NCI-H187 (cell line): ENCODE results near the gene TPSAB1.

ENCODE experiments used
- DNase-seq, 2 experiments: peaks; one replicate each; lab custom pipeline; 2025; lab: John Stamatoyannopoulos, UW

The TPSAB1 gene

DNA sequence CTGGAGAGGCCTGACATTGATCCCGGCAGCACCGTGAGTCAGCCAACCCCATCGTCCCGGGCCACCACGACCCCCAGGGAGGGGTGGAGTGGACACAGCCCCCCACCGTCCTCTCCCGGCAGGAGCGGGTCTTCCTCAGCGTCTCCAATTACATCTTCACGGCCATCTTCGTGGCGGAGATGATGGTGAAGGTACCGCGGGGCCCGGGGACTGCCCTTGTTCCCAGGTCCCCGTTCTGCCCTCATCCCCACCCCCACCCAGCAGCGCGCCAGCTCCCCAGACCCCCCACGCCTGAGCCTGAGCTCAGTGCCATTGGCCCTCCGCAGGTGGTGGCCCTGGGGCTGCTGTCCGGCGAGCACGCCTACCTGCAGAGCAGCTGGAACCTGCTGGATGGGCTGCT is 30.0 kb upstream of the TPSAB1 start:
- DNase-seq = no peak

- no peak for DNase-seq
Measured at GRCh38 chr16:1211451-1212268, 28.8 kb upstream of the TPSAB1 start.

GRCh38 chr16:1212616-1213194 is 27.8 kb upstream of the TPSAB1 start:
- DNase-seq = no peak

DNA sequence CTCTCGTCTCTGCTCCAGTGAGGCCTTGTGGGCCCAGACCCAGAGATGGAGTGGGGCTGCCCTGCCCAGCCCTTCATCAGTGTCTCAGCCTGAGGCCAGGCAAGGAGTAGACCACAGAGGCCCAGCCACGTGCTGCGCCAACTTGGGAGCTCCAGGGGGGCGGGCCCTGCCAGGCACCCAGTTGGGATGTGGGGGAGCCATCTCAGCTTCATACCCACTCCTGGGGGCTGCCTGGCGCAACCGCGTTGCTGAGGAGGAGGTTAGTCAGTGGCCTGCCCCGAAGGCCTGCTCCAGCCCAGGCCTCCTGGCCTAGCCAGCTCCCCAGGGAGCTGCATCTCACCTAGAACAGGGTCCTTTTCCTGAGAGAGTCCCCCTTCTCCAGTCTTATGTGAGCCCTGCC is 27.3 kb upstream of the TPSAB1 start:
- DNase-seq = no peak

GRCh38 chr16:1213796-1214372 is 26.6 kb upstream of the TPSAB1 start:
- no peak for DNase-seq

DNA sequence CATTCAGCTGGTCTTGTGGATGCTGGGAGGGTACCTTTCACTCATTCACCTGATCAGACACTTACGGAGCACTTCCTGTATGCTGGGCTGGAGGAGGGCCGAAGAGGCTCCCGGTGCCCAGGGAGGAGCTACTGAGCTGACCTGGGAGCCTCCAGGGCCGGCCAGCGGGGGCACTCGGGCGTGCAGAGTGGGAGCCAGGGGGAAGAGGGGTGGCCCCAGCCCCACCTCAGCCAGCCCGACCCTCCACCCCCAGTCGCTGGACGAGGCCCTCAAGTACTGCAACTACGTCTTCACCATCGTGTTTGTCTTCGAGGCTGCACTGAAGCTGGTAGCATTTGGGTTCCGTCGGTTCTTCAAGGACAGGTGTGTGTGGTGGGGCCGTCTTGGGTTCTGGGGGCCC is 25.8 kb upstream of the TPSAB1 start:
- DNase-seq = no peak

- no peak for DNase-seq
Measured at GRCh38 chr16:1215574-1216295, 24.8 kb upstream of the TPSAB1 start.

DNA sequence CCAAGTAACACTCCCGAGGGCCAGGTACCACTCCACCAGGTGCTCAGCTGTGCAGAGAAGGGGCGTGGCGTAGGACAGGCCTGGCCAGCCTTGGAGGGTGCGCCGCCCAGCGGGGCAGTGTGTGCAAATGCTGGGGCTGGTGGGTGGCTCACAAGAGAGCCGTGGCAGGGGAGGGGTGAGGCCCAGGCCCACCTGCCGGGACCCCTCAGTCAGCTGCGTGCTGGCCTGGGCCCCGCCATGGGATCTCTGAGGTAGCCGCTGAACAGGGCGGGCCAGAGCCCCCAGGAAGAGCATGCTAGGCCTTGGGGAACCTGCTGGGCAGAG is 24.2 kb upstream of the TPSAB1 start:
- no peak for DNase-seq

GRCh38 chr16:1216681-1217400 is 23.7 kb upstream of the TPSAB1 start:
- DNase-seq = no peak

- DNase-seq = no peak
Measured at GRCh38 chr16:1217526-1217925, 23.0 kb upstream of the TPSAB1 start.

DNA sequence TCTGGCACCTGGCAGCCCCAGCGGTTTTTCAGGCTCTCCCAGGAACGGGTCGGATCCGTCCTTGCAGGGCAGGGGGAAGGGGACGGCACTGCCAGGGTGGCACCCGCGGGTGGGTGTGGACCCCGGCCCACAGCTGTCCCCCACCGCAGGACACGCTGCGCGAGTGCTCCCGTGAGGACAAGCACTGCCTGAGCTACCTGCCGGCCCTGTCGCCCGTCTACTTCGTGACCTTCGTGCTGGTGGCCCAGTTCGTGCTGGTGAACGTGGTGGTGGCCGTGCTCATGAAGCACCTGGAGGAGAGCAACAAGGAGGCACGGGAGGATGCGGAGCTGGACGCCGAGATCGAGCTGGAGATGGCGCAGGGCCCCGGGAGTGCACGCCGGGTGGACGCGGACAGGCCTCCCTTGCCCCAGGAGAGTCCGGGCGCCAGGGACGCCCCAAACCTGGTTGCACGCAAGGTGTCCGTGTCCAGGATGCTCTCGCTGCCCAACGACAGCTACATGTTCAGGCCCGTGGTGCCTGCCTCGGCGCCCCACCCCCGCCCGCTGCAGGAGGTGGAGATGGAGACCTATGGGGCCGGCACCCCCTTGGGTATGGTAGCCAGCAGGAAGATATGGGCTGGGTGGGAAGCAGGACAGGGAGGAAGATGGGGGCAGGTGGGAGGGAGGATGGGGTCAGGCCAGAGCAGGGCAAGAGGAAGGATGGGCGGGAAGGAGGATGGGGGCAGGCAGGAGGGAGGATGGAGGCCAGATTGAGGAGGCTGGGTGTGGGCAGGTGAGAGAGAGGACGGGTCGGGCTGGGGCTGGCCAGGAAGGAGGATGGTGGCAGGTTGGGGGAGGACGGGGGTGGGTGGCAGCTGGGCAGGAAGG is 22.2 kb upstream of the TPSAB1 start:
- no peak for DNase-seq

DNA sequence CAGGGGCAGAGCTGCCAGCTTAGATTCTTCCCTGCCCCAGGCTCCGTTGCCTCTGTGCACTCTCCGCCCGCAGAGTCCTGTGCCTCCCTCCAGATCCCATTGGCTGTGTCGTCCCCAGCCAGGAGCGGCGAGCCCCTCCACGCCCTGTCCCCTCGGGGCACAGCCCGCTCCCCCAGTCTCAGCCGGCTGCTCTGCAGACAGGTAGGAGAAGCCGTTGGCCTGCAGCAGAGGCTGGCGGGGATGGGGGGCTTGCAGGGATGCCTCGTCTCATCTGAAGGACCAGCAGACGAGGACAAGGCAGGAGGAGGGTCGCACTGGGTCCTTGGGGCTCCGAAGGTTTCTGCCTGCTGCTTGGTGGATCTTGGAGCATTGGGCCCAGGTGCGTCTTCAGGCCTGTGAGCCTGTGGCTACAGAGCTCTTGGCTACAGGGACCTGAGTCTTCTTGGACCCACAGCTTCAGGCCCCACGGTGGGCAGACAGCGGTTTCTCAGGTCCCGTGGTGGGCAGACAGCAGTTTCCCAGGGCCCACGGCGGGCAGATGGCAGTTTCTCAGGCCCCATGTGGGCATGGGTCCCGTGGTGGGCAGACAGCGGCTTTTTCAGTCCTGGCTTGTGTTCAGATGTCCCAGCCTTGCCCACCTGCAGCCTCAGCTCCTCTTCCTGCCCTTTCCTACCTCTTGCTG is 21.4 kb upstream of the TPSAB1 start:
- no peak for DNase-seq

- DNase-seq = no peak
Measured at GRCh38 chr16:1220098-1220728, 20.3 kb upstream of the TPSAB1 start.

- no peak for DNase-seq
Measured at GRCh38 chr16:1220841-1221627, 19.5 kb upstream of the TPSAB1 start.

DNA sequence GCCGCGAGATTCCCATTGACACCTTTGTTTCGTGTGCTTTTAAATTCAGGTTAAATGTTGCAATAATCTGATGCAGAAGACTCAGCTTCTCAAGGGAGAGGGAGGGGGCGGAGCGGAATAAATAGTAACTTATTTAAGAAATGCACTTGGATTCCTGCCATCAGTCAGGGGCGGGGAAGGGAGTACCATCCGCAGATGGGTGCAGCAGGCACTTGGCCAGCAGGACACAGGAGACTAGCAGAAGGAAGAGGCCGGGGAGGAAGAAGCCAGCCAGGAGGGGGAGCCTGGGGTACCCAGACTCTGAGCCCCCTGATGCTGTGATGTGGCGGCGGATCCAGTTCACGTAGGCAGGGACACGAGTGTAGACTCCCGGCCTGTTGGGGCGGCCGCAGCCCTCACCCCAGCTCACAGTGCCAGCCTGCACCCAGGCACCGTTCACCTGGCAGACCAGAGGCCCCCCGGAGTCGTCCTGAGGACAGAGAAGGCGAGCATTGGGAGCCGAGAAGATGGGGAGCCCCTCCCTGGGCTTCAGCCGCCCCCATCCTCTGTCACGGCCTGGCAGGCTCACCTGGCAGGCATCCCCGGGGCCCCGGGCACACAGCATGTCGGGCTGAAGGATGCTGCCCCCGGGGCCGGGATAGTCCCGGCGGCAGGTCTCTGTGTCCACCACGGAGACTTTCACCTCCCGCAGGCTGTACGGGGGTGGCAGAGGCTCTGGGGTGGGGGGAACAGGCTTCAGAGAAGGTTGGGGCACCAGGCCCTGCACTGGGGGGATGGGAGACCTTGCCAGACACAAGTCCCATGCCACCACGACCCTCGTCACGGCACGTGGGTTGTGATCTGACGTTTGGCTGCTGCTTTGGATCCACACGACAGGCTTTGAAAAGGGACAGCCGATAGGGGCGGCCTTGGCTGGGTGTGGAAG is 18.6 kb upstream of the TPSAB1 start:
- no peak for DNase-seq

DNA sequence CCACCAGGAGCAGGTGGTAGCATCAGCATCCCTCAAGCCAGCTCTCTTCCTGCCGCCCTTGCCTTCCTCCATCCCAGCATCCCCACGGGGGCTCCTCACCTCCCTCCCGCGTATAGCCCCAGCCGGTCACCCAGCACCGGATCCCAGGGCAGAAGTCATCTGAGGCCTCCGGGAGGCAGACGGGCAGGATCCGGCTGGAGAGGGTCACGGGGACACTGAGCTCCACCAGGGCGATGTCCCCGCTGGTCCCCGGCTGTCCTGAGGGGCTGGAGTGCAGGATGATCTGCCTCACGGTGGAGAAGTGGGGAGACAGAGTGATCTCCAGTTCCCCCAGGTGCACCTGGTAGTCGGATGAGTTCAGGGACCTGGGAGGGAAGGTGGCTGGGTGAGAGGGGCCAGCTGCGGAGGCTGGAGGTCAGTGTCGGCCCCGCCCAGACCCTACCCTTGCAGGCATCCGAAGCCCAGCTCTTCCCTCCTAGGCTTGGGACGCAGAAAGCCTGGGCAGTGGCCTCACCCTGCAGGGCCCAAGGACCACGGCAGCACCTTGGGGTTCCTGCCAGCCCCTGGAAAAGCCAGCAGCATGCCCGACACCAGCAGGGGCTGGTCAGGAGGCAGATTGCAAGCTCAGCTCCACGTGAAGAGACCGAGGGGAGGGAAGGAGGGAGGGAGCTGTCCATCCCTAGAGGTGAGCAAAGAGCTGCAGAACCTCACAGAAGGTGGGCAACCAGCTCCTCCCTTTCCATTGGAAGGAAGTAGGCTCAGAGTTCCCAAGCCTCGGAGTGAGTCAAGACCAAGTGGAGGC is 17.8 kb upstream of the TPSAB1 start:
- DNase-seq = no peak
